Measurements from ENCODE around the gene LUC7L3. TPM values are rescaled to one million over a fixed set of nuclear protein-coding genes. Genes with fewer than 3 reads are reported as not detected.

Gene LUC7L3
- total and polyA plus RNA-seq, 2 experiments from 2014 or later, result 69.3 to 501 TPM

DNA sequence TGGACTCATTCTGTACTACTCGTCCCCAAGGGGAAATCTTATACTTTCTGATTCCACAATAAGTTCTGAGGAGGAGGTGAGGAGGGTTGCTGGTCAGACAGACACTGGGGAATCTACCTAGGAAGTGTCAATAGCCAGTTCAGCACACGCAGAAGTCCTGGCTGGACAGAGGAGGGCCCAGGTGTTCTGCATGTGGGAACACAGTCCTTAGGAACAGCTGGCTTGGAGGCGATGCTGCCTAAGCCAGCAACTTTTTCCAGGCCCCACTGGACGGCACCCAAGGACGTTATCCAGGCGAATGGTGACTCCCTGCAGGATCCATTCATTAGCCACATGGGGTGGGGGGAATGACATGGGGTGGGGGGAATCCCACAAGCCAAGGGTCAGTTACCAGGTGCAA, 86.1 kb downstream of the LUC7L3 start (continued):
- TF ChIP-seq NANOG (IDR thresholded peaks at IDR 0.05; ENCODE audit: borderline replicate concordance), result no peak
- TF ChIP-seq STAT1 (IDR thresholded peaks at IDR 0.05; ENCODE audit: unreplicated experiment), result no peak
- TF ChIP-seq ZNF114 (CRISPR knock-in tag; IDR thresholded peaks at IDR 0.05), result no peak
- TF ChIP-seq ZNF331 (CRISPR knock-in tag; IDR thresholded peaks at IDR 0.05; ENCODE audit: low read depth), result no peak
- TF ChIP-seq, protein P1, sequence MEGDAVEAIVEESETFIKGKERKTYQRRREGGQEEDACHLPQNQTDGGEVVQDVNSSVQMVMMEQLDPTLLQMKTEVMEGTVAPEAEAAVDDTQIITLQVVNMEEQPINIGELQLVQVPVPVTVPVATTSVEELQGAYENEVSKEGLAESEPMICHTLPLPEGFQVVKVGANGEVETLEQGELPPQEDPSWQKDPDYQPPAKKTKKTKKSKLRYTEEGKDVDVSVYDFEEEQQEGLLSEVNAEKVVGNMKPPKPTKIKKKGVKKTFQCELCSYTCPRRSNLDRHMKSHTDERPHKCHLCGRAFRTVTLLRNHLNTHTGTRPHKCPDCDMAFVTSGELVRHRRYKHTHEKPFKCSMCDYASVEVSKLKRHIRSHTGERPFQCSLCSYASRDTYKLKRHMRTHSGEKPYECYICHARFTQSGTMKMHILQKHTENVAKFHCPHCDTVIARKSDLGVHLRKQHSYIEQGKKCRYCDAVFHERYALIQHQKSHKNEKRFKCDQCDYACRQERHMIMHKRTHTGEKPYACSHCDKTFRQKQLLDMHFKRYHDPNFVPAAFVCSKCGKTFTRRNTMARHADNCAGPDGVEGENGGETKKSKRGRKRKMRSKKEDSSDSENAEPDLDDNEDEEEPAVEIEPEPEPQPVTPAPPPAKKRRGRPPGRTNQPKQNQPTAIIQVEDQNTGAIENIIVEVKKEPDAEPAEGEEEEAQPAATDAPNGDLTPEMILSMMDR (conservative IDR thresholded peaks at IDR 0.05; ENCODE audit: low read depth in 2 of 2), result no peak
- no peak for TF ChIP-seq EZH2phosphoT487 (IDR thresholded peaks at IDR 0.05; ENCODE audit: unreplicated experiment)
- TF ChIP-seq, protein P2, sequence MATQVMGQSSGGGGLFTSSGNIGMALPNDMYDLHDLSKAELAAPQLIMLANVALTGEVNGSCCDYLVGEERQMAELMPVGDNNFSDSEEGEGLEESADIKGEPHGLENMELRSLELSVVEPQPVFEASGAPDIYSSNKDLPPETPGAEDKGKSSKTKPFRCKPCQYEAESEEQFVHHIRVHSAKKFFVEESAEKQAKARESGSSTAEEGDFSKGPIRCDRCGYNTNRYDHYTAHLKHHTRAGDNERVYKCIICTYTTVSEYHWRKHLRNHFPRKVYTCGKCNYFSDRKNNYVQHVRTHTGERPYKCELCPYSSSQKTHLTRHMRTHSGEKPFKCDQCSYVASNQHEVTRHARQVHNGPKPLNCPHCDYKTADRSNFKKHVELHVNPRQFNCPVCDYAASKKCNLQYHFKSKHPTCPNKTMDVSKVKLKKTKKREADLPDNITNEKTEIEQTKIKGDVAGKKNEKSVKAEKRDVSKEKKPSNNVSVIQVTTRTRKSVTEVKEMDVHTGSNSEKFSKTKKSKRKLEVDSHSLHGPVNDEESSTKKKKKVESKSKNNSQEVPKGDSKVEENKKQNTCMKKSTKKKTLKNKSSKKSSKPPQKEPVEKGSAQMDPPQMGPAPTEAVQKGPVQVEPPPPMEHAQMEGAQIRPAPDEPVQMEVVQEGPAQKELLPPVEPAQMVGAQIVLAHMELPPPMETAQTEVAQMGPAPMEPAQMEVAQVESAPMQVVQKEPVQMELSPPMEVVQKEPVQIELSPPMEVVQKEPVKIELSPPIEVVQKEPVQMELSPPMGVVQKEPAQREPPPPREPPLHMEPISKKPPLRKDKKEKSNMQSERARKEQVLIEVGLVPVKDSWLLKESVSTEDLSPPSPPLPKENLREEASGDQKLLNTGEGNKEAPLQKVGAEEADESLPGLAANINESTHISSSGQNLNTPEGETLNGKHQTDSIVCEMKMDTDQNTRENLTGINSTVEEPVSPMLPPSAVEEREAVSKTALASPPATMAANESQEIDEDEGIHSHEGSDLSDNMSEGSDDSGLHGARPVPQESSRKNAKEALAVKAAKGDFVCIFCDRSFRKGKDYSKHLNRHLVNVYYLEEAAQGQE (IDR thresholded peaks at IDR 0.05; ENCODE audit: unreplicated experiment), result no peak

Small RNAs within 50 kb of the gene (microRNA-seq; reads per million reads assigned to microRNA genes)
- not detected for gene MIR8059

Small RNAs within 50 kb of the gene (small RNA-seq; reads per million reads assigned to genes)
- gene AC005921.1 (ENCODE audit: low replicate concordance) (not detected), gene MIR8059 (ENCODE audit: low replicate concordance) (not detected), gene RF00019 (ENCODE audit: low replicate concordance) (not detected)

Other genes with a start within 250 kb of the LUC7L3 start
- gene RSAD1, start 240.7 kb upstream of the LUC7L3 start, total RNA-seq (2014; rRNA removed; shearing (Covaris generic)), result 27.5 and 28.7 TPM in 2 replicates
- gene RSAD1, start 240.7 kb upstream of the LUC7L3 start, polyA plus RNA-seq (2016; fragmentation: Nextera tagmentation; extraction: Ambion mirVana), result 16.5 and 18.4 TPM in 2 replicates
- gene MYCBPAP, start 211.2 kb upstream of the LUC7L3 start, total RNA-seq (2014; rRNA removed; shearing (Covaris generic)), result 0.63 and 4.6 TPM in 2 replicates
- gene MYCBPAP, start 211.2 kb upstream of the LUC7L3 start, polyA plus RNA-seq (2016; fragmentation: Nextera tagmentation; extraction: Ambion mirVana), result 1.7 and 1.8 TPM in 2 replicates
- gene EPN3, start 186.9 kb upstream of the LUC7L3 start, total RNA-seq (2014; rRNA removed; shearing (Covaris generic)), result 7.7 and 13.7 TPM in 2 replicates
- 2.2 and 2.3 TPM in 2 replicates for gene EPN3, start 186.9 kb upstream of the LUC7L3 start, polyA plus RNA-seq (2016; fragmentation: Nextera tagmentation; extraction: Ambion mirVana)
- gene SPATA20, start 172.4 kb upstream of the LUC7L3 start, total RNA-seq (2014; rRNA removed; shearing (Covaris generic)), result 17.4 and 32.7 TPM in 2 replicates
- 12.5 and 13.8 TPM in 2 replicates for gene SPATA20, start 172.4 kb upstream of the LUC7L3 start, polyA plus RNA-seq (2016; fragmentation: Nextera tagmentation; extraction: Ambion mirVana)
- gene CACNA1G, start 158.9 kb upstream of the LUC7L3 start, total RNA-seq (2014; rRNA removed; shearing (Covaris generic)), result 3.6 and 5.1 TPM in 2 replicates
- gene CACNA1G, start 158.9 kb upstream of the LUC7L3 start, polyA plus RNA-seq (2016; fragmentation: Nextera tagmentation; extraction: Ambion mirVana), result 1.1 and 1.4 TPM in 2 replicates
- 0.27 TPM in 1 of 2 replicates, not detected in the other for gene ABCC3, start 84.7 kb upstream of the LUC7L3 start, total RNA-seq (2014; rRNA removed; shearing (Covaris generic))
- gene ABCC3, start 84.7 kb upstream of the LUC7L3 start, polyA plus RNA-seq (2016; fragmentation: Nextera tagmentation; extraction: Ambion mirVana), result not detected in 2 replicates
- 35.5 and 42.1 TPM in 2 replicates for gene ANKRD40, start 11.7 kb upstream of the LUC7L3 start, total RNA-seq (2014; rRNA removed; shearing (Covaris generic))
- gene ANKRD40, start 11.7 kb upstream of the LUC7L3 start, polyA plus RNA-seq (2016; fragmentation: Nextera tagmentation; extraction: Ambion mirVana), result 19.0 and 19.8 TPM in 2 replicates
- gene ANKRD40CL, start 47.9 kb downstream of the LUC7L3 start, total RNA-seq (2014; rRNA removed; shearing (Covaris generic)), result not detected in 2 replicates
- not detected in 2 replicates for gene ANKRD40CL, start 47.9 kb downstream of the LUC7L3 start, polyA plus RNA-seq (2016; fragmentation: Nextera tagmentation; extraction: Ambion mirVana)
- not detected in 2 replicates for gene WFIKKN2, start 116.0 kb downstream of the LUC7L3 start, total RNA-seq (2014; rRNA removed; shearing (Covaris generic))
- not detected in 2 replicates for gene WFIKKN2, start 116.0 kb downstream of the LUC7L3 start, polyA plus RNA-seq (2016; fragmentation: Nextera tagmentation; extraction: Ambion mirVana)
- gene TOB1, start 146.8 kb downstream of the LUC7L3 start, total RNA-seq (2014; rRNA removed; shearing (Covaris generic)), result 12.1 and 15.3 TPM in 2 replicates
- gene TOB1, start 146.8 kb downstream of the LUC7L3 start, polyA plus RNA-seq (2016; fragmentation: Nextera tagmentation; extraction: Ambion mirVana), result 41.2 and 46.9 TPM in 2 replicates

All from GM23338 (cell line).